ENCODE results near the gene LGALSL.

GRCh38 chr2:64439194-64439593 is 14.8 kb upstream of the LGALSL start:
- no peak for TF ChIP-seq CTCF (IDR thresholded peaks at IDR 0.05 in 4 of 5, conservative IDR thresholded peaks at IDR 0.05 in 1 of 5)
- no peak for TF ChIP-seq POLR2A (IDR thresholded peaks at IDR 0.05)
